Calu3 (cell line): ENCODE data around the gene CFAP57. TPM values are rescaled to one million over a fixed set of nuclear protein-coding genes. Genes with fewer than 3 reads are reported as not detected.

Source experiments
- BruUV-seq: library from RNA; stranded (reverse); fragments of 400-500 nt; replicated peaks from 2 replicates; lab custom pipeline; 2021; lab: Mats Ljungman, UMichigan
- CTCF ChIA-PET: fragments of 300-600 bp; sonication (Branson Sonifier 250); formaldehyde crosslinking; loops from one replicate; lab custom pipeline; 2022; ENCODE audit warnings: antibody characterized with exemption; lab: Charles Lee
- DNase-seq: peaks from one replicate; pipeline ENCODE4 v3.0.0; 2022
- H3K27ac Mint-ChIP-seq: one replicate; pipeline ENCODE4 v1.8.0; 2022; ENCODE audit warnings: mixed read lengths; ENCODE audit not compliant: unreplicated experiment
- H3K27me3 Mint-ChIP-seq: one replicate; pipeline ENCODE4 v1.8.0; 2022; ENCODE audit warnings: mixed read lengths; ENCODE audit not compliant: unreplicated experiment
- H3K36me3 Mint-ChIP-seq: one replicate; pipeline ENCODE4 v1.8.0; 2022; ENCODE audit warnings: mild to moderate bottlenecking, moderate library complexity, mixed read lengths; ENCODE audit not compliant: insufficient read depth, unreplicated experiment
- H3K4me1 Mint-ChIP-seq: one replicate; pipeline ENCODE4 v1.8.0; 2022; ENCODE audit warnings: mild to moderate bottlenecking, low read depth, mixed read lengths; ENCODE audit not compliant: unreplicated experiment
- H3K4me3 Mint-ChIP-seq: one replicate; pipeline ENCODE4 v1.8.0; 2022; ENCODE audit warnings: mild to moderate bottlenecking, low read depth, moderate library complexity, mixed read lengths; ENCODE audit not compliant: unreplicated experiment
- H3K9me3 Mint-ChIP-seq: one replicate; pipeline ENCODE4 v1.8.0; 2022; ENCODE audit warnings: low read depth, mixed read lengths; ENCODE audit not compliant: unreplicated experiment
- intact Hi-C: fragments of 100-400 bp; cut with micrococcal nuclease; formaldehyde crosslinking; loops from one replicate; pipeline ENCODE4 v1.10.0; 2022; ENCODE audit not compliant: unreplicated experiment
- total RNA-seq: library from RNA; stranded (reverse); gene quantifications from 2 replicates; pipeline ENCODE4 v1.2.3, GENCODE V29; 2022
- TF ChIP-seq, protein P1 (sequence below): fragments of 200-600 bp; IDR thresholded peaks from one replicate; pipeline ENCODE4 v1.8.0; 2022; ENCODE audit warnings: antibody characterized with exemption; ENCODE audit not compliant: unreplicated experiment

Gene CFAP57
- total RNA-seq, 1 experiment from 2014 or later, result 0.26 TPM

DNA sequence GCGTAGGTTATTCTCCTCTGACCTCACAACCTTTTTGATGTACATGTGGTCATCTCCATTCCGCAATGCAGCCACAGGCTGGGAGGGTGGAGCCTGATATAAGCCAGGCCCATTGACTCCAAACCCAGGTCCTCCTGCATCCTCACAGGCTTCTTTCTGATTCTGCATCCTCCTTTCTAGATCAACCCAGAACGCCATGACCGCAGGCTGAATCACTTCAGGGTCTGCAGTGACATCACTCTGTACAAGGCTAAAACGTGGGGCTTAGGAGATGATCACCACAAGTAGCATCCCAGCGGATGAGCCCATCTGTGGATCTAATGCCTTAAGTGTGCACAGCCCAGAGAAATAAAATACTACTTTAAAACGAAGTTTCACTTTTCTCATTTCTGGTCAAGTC is 16.1 kb upstream of the CFAP57 start:
- DNase-seq, result no peak
- Mint-ChIP-seq H3K27me3 (peaks cover 40% of the 10 kb centered on the region), H3K36me3 (no peaks in the 10 kb centered on the region), H3K27ac (no peak overlapping the region), H3K9me3 (no peaks in the 10 kb centered on the region), H3K4me3 (no peak overlapping the region), H3K4me1 (no peaks in the 10 kb centered on the region)
- no TSS peak for BruUV-seq
- TF ChIP-seq, protein P1, sequence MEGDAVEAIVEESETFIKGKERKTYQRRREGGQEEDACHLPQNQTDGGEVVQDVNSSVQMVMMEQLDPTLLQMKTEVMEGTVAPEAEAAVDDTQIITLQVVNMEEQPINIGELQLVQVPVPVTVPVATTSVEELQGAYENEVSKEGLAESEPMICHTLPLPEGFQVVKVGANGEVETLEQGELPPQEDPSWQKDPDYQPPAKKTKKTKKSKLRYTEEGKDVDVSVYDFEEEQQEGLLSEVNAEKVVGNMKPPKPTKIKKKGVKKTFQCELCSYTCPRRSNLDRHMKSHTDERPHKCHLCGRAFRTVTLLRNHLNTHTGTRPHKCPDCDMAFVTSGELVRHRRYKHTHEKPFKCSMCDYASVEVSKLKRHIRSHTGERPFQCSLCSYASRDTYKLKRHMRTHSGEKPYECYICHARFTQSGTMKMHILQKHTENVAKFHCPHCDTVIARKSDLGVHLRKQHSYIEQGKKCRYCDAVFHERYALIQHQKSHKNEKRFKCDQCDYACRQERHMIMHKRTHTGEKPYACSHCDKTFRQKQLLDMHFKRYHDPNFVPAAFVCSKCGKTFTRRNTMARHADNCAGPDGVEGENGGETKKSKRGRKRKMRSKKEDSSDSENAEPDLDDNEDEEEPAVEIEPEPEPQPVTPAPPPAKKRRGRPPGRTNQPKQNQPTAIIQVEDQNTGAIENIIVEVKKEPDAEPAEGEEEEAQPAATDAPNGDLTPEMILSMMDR, result no peak
- intact Hi-C loops, result no loop called here
- CTCF ChIA-PET, result no interaction called here

GRCh38 chr1:43165162-43165561 is 7.0 kb upstream of the CFAP57 start:
- no peaks in the 10 kb centered on the region for H3K9me3 Mint-ChIP-seq
- TF ChIP-seq, protein P1, result no peak
- no peaks in the 10 kb centered on the region for H3K27me3 Mint-ChIP-seq
- no TSS peak for BruUV-seq
- peaks cover 2% of the 10 kb centered on the region for H3K4me1 Mint-ChIP-seq
- H3K27ac Mint-ChIP-seq, result no peak overlapping the region
- CTCF ChIA-PET, result no interaction called here
- H3K36me3 Mint-ChIP-seq, result peaks cover 56% of the 10 kb centered on the region
- no peak overlapping the region for H3K4me3 Mint-ChIP-seq
- intact Hi-C loops, result no loop called here
- no peak for DNase-seq

GRCh38 chr1:43165765-43166164 is 6.4 kb upstream of the CFAP57 start:
- BruUV-seq, result no TSS peak
- intact Hi-C loops, result no loop called here
- CTCF ChIA-PET, result no interaction called here
- Mint-ChIP-seq H3K4me1 (peaks cover 8% of the 10 kb centered on the region), H3K4me3 (no peak overlapping the region), H3K27ac (no peak overlapping the region), H3K9me3 (no peaks in the 10 kb centered on the region), H3K36me3 (peaks cover 62% of the 10 kb centered on the region), H3K27me3 (no peaks in the 10 kb centered on the region)
- DNase-seq, result no peak
- TF ChIP-seq, protein P1, result no peak

DNA sequence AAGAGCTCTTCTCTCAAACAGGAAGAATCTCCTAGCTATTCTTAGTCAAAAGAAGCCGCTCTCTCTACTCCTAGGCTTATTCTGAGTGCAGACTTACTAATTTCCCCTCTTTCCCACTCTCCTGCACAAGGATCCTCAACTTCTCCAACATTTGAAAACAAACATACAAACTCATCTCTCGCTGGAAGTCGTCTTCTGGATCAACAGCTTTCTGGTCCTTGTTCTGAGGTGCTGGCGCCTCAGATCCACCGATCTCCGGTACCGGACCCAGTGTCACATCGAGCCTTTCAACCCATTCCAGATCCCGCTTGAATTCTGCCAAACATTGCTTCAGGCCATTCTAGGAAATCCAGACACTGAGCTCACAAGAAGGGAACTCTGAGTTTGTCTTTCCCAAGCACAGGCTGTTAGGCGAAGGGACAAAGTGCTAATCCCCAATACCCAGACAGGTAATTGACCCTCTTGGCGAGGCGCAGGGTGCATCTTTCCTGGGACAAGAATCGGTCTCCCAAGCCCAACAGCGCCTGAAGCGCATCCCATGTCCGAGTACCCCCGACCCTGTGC is 736 bp upstream of the CFAP57 start:
- TF ChIP-seq, protein P1, result no peak
- intact Hi-C loops, result no loop called here
- Mint-ChIP-seq H3K27ac (peak overlapping the region; percentile 89), H3K27me3 (peaks cover 1% of the 10 kb centered on the region), H3K4me1 (peaks cover 8% of the 10 kb centered on the region), H3K36me3 (peaks cover 57% of the 10 kb centered on the region), H3K9me3 (no peaks in the 10 kb centered on the region), H3K4me3 (peak overlapping the region; percentile 95)
- no peak for DNase-seq
- TSS peak; percentile 54 for BruUV-seq
- CTCF ChIA-PET, result no interaction called here
